Astrocyte (in vitro differentiated cells and primary cell): ENCODE results near the gene PLPP3.

Source experiments
- CTCF ChIP-seq: IDR thresholded peaks from 2 replicates; pipeline ENCODE4 v1.5.1; 2011; ENCODE audit warnings: low read depth, mild to moderate bottlenecking, inconsistent platforms, low read length, moderate library complexity; ENCODE audit not compliant: insufficient read depth
- EZH2 ChIP-seq: IDR thresholded peaks from 2 replicates; pipeline ENCODE4 v1.6.1; 2012; ENCODE audit warnings: mild to moderate bottlenecking, low read length, inconsistent platforms; ENCODE audit not compliant: insufficient read depth

GRCh38 chr1:56538532-56538931 lies 40.8 kb downstream of the PLPP3 start:
- TF ChIP-seq CTCF: no peak
- TF ChIP-seq EZH2: no peak
